ENCODE measurements around the gene NTRK1.

DNA sequence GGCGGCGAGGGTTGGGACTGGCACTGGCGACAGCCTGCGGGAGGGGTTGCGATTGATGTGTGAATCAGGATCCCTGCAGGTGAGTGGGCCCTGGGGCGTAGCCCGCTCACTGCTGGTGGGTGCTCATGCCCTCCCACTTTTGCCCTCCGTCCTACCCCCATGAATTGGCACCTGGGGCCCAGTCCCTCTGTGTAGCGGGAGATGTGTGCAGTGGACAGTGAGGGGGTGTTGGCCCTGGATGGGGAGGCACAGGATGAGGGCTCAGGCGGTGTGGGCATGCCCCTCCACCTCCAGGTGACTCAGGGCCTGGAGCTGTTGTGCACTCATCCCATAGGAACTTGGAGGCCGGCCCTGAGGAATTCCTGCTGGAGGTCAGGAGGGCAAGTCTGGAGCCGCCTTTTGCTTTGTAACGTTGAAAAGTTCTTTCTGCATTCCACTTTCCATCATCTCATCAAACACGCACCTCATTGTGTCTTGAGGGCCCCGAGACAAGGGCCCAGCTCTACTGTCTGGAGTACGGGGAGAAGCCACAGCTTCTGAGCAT is 35.9 kb downstream of the NTRK1 start:
- TF ChIP-seq, protein P1, sequence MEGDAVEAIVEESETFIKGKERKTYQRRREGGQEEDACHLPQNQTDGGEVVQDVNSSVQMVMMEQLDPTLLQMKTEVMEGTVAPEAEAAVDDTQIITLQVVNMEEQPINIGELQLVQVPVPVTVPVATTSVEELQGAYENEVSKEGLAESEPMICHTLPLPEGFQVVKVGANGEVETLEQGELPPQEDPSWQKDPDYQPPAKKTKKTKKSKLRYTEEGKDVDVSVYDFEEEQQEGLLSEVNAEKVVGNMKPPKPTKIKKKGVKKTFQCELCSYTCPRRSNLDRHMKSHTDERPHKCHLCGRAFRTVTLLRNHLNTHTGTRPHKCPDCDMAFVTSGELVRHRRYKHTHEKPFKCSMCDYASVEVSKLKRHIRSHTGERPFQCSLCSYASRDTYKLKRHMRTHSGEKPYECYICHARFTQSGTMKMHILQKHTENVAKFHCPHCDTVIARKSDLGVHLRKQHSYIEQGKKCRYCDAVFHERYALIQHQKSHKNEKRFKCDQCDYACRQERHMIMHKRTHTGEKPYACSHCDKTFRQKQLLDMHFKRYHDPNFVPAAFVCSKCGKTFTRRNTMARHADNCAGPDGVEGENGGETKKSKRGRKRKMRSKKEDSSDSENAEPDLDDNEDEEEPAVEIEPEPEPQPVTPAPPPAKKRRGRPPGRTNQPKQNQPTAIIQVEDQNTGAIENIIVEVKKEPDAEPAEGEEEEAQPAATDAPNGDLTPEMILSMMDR (IDR thresholded peaks at IDR 0.05) = no peak
- no peak for TF ChIP-seq POLR2A (IDR thresholded peaks at IDR 0.05)

Data from thyroid gland (tissue), 4 donors.